NCI-H1930 (cell line): ENCODE data around the gene SOAT1.
"Not testable (repeated sequence)": the region's sequence is repeated elsewhere in the genome, so short reads cannot be mapped to it uniquely, and the experiment has no call there.

Experiments used
- DNase-seq, 2 experiments: peaks; one replicate each; lab custom pipeline; 2025; lab: John Stamatoyannopoulos, UW

The SOAT1 gene

GRCh38 chr1:179293340-179294327 lies at the start of gene SOAT1:
SOAT1 (plus strand) TSS chr1:179293797; CDS start chr1:179302685, 8,888 bp downstream.
- peak; percentile 89 to 93 for DNase-seq

GRCh38 chr1:179245426-179245825 lies 48.2 kb upstream of the SOAT1 start:
- not testable (repeated sequence) for DNase-seq

- DNase-seq, result no peak
Measured at GRCh38 chr1:179247923-179248322, 45.7 kb upstream of the SOAT1 start.

GRCh38 chr1:179251675-179252074 lies 41.9 kb upstream of the SOAT1 start:
- DNase-seq, result no peak

GRCh38 chr1:179252606-179253005 lies 41.0 kb upstream of the SOAT1 start:
- DNase-seq, result no peak

GRCh38 chr1:179253286-179253972 lies 40.2 kb upstream of the SOAT1 start:
- DNase-seq, result no peak

GRCh38 chr1:179262183-179262582 lies 31.4 kb upstream of the SOAT1 start:
- DNase-seq, result no peak

- DNase-seq, result no peak
Measured at GRCh38 chr1:179263121-179263520, 30.5 kb upstream of the SOAT1 start.

- DNase-seq, result no peak
Measured at GRCh38 chr1:179264507-179264906, 29.1 kb upstream of the SOAT1 start.

GRCh38 chr1:179269071-179269470 lies 24.5 kb upstream of the SOAT1 start:
- no peak for DNase-seq

GRCh38 chr1:179274424-179274823 lies 19.2 kb upstream of the SOAT1 start:
- not testable (repeated sequence) for DNase-seq

- DNase-seq, result no peak
Measured at GRCh38 chr1:179278920-179279319, 14.7 kb upstream of the SOAT1 start.

GRCh38 chr1:179283992-179284391 lies 9.6 kb upstream of the SOAT1 start:
- no peak for DNase-seq

GRCh38 chr1:179287946-179288345 lies 5.7 kb upstream of the SOAT1 start:
- no peak for DNase-seq

GRCh38 chr1:179288977-179289376 lies 4.6 kb upstream of the SOAT1 start:
- DNase-seq, result no peak

GRCh38 chr1:179295164-179295755 lies 1.7 kb downstream of the SOAT1 start:
- no peak for DNase-seq

GRCh38 chr1:179296356-179297104 lies 2.9 kb downstream of the SOAT1 start:
- DNase-seq, result no peak

GRCh38 chr1:179297105-179297378 lies 3.4 kb downstream of the SOAT1 start:
- DNase-seq, result no peak

- DNase-seq, result no peak
Measured at GRCh38 chr1:179298952-179299351, 5.4 kb downstream of the SOAT1 start.

GRCh38 chr1:179300112-179300511 lies 6.5 kb downstream of the SOAT1 start:
- no peak for DNase-seq

- DNase-seq, result no peak
Measured at GRCh38 chr1:179302070-179302469, 8.5 kb downstream of the SOAT1 start.

GRCh38 chr1:179303200-179303785 lies 9.7 kb downstream of the SOAT1 start:
- peak in 1 of 2 experiments; percentile 17 for DNase-seq
